ENCODE measurements around the gene F13A1.

F13A1 gene

DNA sequence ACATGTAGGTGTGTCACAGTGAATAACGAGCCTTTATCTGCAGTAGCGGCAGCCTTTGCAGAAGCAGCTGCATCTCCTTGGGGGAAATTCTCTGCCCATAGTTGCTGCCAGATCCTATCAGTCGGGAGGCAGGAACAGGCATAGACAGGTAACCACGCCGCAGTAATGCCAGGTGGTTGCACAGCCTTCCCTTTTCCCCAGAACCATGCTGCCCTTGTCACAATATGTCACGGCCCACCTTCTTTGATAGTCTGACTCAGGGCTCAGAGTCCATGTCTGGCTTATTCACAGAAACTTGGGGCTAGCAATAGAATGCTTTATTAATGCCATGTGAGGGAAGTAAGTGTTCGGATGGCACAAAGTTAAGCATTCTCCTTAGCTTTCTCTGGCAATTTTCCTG, 76.6 kb downstream of the F13A1 start:
- no peak for DNase-seq (ENCODE audit: low read depth)

DNA sequence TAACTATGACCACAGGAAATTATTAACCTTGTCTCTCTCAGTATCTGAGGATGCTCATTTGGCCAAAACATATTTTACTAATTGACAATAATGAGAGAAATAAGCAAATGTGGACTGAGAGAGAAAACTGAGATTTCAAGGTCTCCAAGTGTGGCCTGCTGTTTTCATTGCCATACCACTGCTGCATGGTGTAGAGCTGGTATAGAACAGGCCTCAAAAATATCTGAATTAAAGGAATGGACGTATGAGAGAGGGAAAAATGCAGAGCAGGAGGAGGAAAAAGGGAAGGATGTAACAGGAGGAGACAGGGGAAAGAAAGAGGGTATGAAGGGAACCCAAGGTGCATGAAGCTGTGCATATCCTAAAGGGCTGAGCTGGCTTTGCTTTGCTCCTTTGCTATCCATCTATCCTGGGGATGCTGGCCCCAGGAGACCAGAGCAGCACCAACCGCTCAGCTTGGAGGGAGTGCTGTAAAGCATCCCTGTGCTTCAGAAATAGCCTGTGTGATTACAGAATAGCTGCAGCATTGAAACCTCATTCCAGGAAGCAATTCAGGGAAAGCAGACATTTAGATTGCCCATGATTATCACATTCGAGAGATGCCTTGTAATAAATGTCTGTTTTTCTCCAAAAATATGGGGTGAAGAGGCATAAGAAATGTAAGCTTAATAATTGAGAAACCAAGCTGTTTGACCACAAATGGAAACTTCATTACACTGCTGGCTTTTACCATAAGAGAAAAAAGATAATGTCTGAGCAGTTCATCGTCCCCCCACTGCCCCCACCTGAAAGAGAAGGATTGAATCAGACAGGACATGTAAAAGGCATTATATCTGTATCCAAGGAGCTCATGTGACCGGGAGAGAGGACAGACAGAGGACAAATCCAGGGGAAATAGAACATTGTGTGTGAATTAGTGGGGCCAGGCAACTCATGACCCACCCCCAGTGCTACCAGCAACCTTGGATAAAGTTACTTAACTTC, 80.6 kb downstream of the F13A1 start:
- DNase-seq (ENCODE audit: low read depth): no peak

DNA sequence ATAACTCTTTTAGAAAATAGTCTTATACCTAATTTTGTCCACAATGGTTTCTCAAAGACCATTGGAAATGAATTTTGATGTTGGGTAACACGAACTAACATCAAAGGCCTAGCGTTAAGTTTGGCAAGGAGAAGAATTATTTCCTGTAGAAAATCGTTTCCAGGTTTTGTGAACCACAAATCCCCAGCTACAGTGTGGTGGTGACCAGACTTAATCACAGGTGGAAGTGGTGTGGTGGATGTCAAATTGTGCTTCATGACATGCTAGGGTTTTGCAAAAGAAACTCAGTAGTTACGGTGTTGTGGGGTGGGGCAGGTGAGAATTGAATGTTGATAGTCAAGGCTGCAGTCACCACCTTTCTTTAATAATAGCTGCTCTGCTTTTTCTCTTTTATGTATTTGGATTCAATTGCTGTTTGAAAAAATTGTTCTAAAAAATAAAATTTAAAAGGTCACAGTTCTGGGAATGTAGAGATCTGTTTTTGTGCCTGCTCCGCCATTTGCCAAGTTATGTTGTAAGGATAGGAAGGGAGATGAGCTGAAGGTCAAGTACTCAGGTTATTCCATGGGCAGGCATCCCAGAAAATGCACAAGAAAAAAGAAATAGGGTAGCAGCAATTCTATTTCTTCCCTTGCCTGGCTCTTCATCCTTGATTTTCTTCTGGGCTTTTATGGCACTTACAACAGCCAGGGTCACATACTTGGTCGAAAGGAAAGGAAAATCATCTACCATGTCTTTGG, 83.6 kb downstream of the F13A1 start:
- DNase-seq (ENCODE audit: low read depth): no peak

DNA sequence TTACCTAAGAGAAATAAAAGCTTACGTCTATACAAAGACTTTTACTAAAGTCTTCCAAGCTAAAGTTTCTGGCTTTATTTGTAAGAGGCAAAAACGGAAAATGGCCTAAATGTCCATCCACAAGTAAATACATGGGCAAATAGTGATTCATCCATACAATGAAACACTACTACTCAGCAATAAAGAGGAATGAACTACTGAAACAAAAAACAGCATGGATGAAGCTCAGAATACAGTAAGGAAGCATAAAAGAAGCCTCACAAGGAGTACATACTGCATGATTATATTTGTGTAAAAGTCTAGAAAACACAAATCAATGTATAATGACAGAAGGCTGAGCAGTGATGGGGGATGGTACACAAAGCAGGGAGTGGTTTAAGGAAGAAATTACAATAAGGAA, 84.7 kb downstream of the F13A1 start:
- DNase-seq (ENCODE audit: low read depth): no peak

DNA sequence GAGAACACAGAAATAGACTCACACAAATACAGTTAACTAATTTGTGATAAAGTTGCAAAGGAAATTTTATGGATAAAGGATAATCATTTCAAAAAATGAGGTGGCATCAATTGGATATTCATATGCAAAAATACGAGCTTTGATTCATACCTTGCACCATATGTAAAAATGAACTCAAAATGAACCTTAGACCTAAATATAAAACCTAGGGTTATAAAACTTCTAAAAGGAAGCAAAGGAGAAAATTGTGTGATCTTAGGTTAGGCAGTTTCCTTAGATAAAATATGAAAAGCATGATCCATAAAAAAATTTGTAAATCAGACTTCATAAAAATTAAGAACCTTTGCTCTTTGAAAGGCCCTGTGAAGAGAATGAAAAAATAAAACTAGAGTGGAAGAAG, 85.5 kb downstream of the F13A1 start:
- no peak for DNase-seq (ENCODE audit: low read depth)

DNA sequence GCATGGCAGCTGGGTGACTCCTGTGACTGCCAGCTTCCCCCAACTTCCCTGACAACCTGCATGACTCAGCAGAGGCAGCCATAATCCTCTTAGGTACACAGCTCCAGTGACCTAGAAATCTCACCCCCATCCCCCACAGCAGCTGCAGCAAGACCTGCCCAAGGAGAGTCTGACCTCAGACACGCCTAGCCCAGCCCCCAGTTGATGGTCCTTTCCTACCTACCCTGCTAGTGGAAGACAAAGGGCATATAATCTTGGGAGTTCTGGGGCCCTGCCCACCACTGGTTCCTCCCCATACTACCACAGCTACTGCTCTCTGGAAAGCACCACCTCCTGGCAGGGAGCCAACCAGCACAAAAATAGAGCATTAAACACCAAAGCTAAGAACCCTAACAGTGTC, 90.2 kb downstream of the F13A1 start:
- no peak for DNase-seq (ENCODE audit: low read depth)

DNA sequence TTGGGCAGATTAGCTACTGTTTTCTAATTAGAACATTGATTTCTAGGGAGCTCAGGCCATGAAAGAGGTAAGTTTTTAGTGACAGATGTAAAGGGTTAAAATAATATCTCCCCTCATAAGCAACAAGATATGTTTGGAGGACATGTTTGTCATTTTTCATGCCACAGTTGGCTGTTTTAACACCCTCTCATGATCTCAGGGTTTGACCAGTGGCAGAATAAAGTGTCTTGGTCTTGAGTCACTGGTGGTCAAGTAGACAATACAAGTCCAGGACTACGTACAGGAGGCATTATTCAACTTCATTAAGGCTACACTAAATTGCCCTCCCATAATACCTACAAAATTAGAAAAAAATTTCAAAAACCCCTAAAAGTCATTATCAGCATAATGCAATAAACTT, 92.6 kb downstream of the F13A1 start:
- DNase-seq (ENCODE audit: low read depth): no peak

DNA sequence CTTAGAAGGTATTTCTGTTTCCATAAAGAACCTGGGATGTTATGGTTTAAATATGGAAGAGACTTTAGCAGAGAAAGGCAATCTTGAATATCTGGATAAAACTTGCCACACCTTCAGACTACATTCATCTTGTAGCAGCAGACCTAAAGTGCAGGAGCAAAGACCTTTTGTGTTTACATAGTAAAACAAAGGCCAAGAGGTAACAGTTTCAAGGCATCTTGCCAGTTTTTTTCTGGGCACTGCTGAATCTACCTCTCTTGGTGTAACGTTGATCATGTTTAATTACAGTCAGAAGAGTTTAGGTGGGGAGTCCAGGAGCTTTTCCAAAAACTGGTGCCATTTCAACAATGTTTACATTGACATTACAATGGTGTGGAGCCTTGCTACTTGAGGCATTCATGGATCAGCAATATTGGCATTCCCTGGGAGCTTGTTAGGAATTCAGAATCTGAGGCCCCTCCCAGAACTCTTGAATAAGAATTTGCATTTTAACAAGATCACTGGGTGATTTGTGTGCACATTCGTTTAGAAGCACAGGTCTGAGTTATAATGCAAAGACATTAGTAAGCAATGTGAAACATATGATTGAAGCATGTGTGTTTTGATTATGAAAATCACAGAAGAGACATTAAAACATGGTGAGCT, 94.5 kb downstream of the F13A1 start:
- DNase-seq (ENCODE audit: low read depth): no peak

DNA sequence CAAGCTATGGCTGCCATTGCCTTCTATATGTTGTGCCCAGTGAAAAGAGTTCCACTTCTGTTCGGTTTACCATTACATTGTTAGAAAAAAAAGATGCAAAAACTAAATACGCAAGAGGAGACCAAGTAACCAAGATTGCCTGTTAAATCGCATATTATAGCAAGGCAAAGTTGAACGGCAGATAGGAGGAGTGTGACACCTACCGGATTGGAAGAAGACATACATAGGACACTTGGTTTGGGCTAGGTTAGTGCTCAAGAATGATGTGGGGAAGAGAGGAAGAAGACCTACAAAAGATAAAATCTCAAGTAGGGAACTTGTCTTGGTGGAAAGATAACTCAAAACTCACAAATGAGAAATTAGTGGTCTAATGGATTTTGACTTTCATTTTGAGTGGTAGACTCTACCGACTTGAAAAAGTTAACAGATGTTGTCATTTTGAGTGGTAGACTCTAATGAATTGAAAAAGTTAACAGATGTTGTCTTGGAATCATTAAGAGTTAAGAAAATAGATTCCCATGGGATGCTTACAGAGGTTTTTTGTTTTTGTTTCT, 95.5 kb downstream of the F13A1 start:
- DNase-seq (ENCODE audit: low read depth): no peak

DNA sequence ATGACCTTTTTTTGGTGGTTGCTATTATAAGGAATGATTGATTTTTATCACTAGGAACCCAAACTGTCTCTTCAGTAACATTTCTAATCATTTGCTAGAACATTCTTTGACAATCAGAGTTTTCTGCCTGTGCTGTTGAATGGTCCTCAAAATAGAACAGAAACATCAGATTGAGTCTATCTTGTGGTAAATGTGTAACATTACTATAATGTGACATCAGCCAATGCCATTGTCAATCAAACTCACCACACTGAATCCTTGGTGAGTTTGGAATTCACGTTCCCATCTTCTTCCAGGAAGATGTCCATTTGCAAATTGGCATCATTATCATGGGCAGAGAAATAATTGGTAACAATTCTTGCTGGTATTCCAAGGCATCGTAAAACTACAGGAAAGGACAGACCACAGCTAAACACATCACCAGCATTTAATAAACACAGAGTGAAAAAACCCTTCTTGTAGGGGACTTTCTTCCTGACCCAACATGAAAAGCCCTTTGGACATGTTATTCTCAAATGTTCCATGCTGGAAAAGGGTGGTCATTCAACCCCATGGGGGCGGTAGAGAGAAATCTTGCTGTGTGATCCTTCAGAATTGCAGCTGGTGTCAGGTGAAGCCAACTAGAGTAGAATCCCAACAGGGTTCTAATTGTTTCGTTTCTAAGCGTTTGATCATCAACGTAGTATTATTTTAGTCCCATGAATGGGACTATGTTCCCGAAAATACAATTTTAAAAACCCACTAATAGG, 98.5 kb downstream of the F13A1 start:
- DNase-seq (ENCODE audit: low read depth): no peak

DNA sequence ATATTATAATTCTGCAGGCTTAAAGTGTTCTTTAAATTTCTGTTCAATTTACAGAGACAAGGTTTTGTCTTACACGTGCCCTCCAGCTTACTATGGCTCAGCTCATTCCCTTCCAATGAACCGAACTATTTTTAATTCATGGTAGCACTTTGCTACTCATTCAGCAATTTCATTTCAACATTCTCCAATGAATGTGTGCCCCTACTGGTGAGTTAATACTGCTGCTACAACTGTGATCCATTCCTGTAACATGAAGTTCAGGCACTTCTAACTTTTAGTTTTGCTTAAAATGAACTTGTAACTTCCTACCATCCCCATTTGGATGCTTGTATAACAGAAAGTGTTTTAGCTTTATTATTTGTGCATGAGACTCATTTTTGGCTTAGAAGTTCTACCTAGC, 99.7 kb downstream of the F13A1 start:
- DNase-seq (ENCODE audit: low read depth): no peak

DNA sequence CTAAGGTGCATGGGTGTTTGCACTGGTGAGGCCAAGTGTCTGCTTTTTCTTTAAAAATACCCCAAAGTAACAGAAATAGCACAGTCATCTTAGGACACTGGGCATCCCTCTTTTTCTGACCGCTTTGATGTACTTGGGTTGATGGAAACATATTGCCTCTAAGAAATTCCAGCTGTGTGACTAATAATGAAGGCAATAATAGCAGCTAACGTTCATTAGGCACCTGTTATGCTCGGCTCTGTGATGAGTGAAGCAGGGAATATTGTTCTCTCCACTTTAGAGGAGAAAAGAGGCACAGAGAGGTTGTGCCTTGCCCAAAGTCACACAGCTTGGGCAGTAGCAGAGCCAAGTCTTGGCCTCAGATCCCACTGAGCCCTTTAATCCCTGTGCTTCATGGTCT, 100.7 kb downstream of the F13A1 start:
- DNase-seq (ENCODE audit: low read depth): no peak

DNA sequence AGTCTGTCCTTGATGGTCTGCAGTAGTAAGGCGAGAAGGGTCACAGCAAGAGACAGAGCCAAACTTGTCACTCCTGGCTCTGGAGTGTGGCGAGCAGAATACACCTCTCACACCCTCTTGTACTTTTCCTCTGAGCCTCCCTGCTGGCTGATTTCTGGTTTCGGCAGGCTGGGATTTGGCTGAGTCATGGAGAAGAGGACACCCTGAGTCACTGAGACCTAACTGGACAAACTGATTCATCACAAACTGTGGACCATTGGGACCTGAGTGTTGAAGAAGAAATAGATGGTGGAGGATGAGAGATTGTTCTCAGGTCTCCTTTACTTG, 101.7 kb downstream of the F13A1 start:
- DNase-seq (ENCODE audit: low read depth): no peak

DNA sequence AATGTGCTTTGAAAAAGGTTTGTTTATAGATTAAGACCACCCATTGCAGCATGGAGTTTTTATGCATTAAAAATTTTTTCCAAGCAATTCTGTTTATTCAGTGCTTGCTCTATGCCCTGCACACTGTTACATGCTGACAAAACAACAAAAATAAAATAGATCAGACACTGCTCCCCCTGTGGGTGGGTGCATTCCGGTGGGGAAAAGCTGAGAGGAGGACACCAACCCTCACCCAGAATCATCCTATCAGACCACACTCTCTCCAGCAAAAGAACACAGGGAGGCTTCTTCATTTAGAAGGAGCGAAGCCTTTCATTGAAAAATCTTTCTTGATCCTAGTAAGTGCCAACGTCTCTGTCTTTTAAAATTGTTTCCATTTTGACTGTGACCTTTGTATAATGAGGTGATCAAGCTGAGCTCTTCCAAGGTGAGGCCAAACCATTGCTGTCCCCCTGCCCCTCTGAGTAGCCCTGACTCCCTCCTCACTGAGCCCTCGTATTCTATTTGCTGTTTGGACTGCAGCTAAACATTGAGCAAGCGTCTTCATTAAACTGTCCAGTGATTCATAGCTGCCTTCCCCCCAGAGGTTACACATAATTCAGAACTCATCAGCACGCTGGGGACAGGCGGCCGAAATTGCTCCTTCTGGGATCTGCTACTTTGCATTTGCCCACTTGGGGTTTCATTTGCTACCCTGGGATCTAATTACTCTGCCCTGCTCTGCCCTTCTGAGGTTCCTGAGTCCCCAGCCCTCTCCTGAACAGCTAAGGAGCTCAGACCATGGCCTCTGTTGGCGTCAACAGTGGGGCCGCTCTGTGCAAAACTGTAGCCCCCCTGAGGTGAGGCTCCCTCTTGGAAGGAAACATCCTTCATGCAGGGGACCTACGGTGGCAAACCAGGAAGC, 102.4 kb downstream of the F13A1 start:
- DNase-seq (ENCODE audit: low read depth): no peak

DNA sequence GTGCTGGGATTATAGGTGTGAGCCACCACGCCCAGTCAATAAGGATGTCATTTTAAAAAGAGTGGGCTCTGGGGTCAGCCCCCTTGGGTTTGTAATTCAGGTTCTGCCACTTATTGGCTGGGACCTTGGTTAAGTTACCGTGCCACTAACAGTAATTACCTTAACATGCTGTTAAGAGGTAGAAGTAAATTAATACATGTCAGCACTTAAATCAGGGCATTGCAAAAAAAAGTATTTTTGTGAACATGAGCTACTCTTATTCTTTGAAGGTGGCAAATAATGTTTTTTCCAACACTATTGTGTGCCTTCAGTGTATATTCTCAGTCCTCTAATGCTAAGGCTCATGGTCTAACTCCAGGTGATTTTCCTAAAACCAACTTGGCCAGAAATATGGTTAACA, 109.5 kb downstream of the F13A1 start:
- DNase-seq (ENCODE audit: low read depth): no peak

DNA sequence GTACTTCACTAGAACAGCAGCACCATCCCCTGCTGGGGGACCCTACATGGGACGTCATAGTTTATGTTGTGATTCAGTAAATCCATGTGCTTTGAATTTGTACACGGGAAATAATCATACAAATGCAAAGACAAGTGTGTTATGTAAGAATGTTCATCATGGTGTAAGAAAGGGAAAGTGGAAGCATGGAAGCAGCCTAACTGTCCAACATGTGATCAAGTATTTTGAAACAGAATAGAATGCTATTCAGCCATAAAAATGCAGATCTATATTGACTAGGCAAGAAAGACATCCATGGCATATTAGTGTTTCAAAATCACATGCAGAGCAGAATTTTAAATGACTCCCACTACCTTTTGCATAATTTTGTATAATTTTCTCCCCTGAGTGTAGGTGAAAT, 117.6 kb downstream of the F13A1 start:
- DNase-seq (ENCODE audit: low read depth): no peak

DNA sequence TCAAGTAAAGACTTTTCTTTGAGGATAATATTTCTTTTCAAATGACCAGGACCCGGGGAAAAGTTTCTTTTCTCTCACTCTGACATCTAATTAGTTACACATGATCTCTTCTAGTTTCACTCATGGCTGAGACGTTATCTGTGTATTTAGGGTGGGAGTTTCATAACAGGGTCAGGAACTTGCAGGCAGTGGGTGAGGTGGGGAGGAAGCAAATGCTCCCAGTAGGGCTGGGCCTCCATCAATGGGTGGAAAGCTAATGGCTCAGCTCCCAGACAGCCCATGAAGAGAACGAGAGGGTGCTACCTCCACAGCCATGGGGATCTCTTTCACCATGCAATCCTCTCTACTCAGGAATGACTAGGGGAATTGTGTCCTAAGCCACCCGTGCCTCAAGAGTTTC, 119.3 kb downstream of the F13A1 start:
- DNase-seq (ENCODE audit: low read depth): no peak

DNA sequence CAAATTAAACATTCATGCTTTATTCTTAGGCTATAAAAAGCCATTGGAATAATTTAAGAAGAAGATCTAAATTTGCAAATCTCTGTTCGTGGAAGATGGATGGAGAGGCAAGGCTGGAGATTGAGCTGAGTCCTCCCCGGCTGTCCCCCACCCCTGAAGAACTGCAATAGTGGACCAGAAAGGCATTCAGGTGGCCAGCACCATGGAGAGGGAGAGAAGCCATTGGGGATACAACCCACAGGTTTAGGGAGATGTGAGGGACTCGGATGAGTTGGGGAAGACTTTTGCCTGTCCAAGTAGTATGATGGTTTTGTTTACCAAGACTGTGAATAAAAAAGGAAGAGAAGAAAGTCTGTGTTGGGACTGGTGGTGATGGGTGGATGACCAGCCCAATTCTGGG, 120.8 kb downstream of the F13A1 start:
- DNase-seq (ENCODE audit: low read depth): no peak

DNA sequence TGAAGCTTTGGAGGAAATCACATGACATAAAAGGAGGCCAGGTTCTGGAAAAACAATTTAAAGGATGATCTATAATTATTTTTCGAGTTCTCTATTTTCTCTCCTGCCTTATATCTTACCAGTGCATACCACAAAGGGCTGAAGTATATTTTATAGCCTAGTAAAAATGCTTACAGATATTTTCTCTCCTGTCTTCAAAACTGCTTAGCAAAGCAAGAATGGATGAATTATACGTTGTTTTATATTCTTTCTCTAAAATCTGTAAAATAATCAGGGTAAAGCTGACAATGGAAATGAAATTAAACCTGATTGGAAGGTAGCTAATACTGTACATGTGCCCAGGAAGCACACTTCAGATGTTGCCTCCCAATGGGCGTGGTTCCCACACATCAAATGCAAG, 123.7 kb downstream of the F13A1 start:
- DNase-seq (ENCODE audit: low read depth): no peak

DNA sequence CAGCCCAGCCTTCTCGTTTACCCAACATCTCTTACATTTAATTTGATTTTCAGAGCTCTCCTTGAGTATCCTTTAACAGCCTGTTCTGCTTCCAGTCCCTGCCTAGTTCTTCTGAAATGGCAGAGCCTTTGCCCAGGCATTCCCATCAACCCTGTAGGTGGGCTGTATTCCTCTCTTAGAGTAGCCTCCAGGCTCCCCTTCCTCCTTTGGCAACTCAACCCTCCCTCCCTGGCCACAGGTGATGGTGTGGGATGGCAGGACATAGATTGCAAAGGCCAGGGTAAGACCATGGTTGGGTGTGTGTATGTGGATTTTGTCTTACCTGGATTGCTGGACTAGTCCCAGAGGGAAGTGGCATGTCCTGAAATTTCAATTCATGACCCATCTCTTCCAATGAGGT, 125.4 kb downstream of the F13A1 start:
- DNase-seq (ENCODE audit: low read depth): no peak

DNA sequence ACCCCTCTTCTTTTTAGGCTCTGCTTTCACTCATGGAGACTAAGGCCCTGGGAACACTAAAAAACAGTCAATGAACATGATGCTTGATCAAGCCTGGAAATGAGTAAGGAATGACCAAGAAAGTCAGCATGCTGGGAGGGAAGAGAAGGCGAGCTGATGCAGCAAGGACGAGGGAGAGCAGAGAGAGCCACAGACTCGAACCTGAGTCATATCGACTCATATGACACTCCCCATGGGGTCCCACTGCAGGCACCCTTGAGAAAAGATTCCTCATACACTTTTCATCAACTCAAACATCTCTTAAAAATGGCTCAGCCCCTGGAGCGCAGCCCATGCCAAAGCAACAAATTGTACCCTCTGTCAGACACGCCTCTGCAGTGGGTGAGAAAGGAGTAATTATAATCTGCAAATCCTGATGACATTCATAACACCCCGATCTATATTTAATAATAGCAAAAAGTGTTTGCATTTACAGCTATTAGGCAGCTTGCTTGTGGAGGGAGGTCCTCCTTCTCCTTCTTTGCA, 127.2 kb downstream of the F13A1 start:
- no peak for DNase-seq (ENCODE audit: low read depth)

Data from HS-5 (cell line).